NCI-H524 treated with DMSO at 0.1 percent for 48 hours (cell line): ENCODE results near the gene GRIK5.

Experiments used
- DNase-seq: peaks from one replicate; lab custom pipeline; 2025; lab: John Stamatoyannopoulos, UW

The GRIK5 gene

GRCh38 chr19:41956621-41957020 lies 113.4 kb downstream of the GRIK5 start:
- no peak for DNase-seq

- no peak for DNase-seq
These were observed 114.5 kb downstream of the GRIK5 start for GRCh38 chr19:41955521-41955920.

GRCh38 chr19:41951686-41952172 lies 118.3 kb downstream of the GRIK5 start:
- no peak for DNase-seq
